Renal cortical epithelial cell (primary cell): ENCODE data around the gene SLC2A10. TPM values are rescaled to one million over a fixed set of nuclear protein-coding genes. Genes with fewer than 3 reads are reported as not detected.
A peak's percentile ranks its signal among the peaks of the same experiment; 100 is the strongest.

Source experiments
- DNase-seq: peaks from one replicate; pipeline ENCODE4 v3.0.0-alpha.2; 2011; ENCODE audit warnings: low read depth
- total RNA-seq: library from RNA; depleted of rRNA; stranded (reverse); fragments of >200 nt; gene quantifications from 2 replicates; pipeline ENCODE4 v1.2.3, GENCODE V29; 2014

SLC2A10 gene
- total RNA-seq, 1 donor from 2014 or later = 13.9 TPM

DNA sequence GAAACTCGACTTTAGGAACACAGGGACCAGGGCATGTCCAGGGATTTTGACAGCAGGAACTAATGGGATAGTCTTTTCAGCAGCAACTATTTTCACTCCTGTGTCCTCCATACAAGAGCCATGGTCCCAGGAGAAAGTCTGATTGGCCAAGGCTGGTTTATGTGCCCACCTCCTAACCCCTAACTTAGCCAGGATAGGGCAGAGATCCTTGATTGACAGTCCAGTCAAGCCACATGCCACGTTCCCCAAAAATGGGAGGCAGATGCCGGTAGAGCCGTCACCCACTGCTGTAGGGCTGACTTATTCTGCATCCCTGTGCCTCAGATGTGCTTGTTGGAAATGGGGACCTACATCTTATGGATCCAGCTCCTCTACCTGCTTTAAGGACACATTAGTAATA lies 22.3 kb downstream of the SLC2A10 start:
- DNase-seq = no peak

- DNase-seq = no peak
Measured at GRCh38 chr20:46735436-46735835, 26.0 kb downstream of the SLC2A10 start.

- DNase-seq = peak; percentile 41
Measured at GRCh38 chr20:46739431-46740213, 30.2 kb downstream of the SLC2A10 start.

GRCh38 chr20:46740214-46740609 lies 30.8 kb downstream of the SLC2A10 start:
- DNase-seq = no peak

DNA sequence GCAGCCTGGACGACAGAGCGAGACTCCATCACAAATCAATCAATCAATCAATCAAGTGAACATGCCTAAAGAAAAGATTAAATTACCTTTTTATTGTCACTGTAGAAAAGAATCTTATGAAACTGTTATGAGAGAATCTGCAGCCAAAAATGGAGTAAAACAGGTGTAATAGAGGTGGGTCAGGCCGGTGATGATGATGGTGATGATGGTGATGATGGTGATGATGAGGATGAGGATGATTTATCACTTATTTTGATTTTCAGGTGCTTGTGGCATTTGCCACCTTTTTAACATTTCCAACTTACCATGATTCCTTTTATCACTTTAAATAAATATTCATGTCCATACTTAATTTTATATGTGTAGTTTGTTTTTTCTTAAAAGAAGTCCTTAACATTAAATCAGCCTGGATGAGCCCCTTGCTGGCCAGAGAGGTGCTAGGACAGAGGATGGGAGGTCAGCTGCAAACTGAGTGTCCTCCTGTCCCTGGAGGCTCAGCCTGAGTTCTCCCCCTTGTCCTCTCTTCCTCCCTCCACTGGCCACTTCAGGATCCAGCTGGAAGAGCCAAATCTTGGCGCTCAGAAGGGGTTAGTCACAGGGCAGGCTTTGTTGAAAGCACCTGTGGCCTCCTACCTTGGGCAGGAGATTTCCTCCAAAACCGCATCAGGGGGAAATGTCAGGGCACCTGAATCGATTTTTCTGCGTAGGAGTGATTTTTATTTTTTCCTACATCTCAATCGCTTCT lies 32.6 kb downstream of the SLC2A10 start:
- DNase-seq = no peak

DNA sequence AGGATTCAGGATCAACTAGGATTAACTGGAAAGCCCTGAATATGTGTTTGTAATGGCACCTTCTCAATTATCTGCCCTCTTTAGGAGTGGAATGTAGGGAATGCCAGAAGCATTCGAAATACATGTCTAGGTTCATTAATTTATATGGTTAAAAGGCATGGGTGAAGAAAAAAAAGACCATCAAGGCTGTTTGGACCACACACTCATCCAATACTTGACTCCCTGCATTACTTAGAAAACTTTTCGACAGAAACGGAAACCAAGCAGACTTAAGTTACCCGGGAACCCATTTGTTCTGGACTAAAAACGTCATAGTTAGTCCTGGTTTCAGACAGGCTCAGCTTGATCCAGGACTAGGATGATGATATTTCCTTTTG lies 33.2 kb downstream of the SLC2A10 start:
- peak; percentile 24 for DNase-seq

DNA sequence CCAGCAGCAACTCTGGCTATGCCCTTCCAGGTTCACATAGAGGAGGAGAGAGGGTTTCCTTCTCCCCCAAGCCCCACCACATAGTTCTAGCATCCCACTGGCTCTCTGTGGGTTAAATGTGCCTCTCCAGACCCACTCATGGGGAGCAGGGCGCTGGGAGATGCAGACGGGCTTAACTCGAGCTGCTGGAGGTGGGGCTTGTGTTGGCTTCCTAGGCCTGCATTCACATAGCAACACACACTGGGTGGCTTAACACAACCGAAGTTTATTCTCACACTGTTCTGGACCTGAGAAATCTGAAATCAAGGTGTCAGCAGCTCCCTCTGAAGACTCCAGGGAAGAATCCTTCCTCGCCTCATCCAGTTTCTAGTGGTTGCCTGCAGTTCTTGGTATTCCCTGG lies 33.6 kb downstream of the SLC2A10 start:
- DNase-seq = no peak

GRCh38 chr20:46746956-46747526 lies 37.6 kb downstream of the SLC2A10 start:
- peak; percentile 16 for DNase-seq

- DNase-seq = no peak
Measured at GRCh38 chr20:46749147-46749546, 39.7 kb downstream of the SLC2A10 start.

- DNase-seq = no peak
Measured at GRCh38 chr20:46751856-46752255, 42.4 kb downstream of the SLC2A10 start.

DNA sequence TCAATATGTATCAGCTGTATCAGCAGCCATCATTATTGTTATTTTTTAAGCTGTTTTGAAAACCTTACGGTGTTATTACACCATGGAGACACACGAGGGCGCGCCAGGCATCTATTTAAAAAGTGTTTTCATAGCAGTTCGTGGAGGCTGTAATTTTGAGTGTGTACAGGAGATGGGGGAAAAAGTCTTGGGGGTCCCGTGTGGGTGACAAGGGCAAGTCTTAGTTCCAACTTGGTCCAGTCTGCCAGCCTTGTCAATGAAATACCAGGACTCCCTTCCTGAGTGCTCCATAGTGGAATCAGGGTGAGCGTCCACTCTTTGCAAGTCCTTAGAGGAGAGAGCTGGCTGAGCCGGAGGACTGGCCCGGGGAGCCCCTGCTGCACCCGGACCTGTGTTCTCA lies 43.3 kb downstream of the SLC2A10 start:
- DNase-seq = peak; percentile 41

- no peak for DNase-seq
Measured at GRCh38 chr20:46755483-46756413, 46.3 kb downstream of the SLC2A10 start.

DNA sequence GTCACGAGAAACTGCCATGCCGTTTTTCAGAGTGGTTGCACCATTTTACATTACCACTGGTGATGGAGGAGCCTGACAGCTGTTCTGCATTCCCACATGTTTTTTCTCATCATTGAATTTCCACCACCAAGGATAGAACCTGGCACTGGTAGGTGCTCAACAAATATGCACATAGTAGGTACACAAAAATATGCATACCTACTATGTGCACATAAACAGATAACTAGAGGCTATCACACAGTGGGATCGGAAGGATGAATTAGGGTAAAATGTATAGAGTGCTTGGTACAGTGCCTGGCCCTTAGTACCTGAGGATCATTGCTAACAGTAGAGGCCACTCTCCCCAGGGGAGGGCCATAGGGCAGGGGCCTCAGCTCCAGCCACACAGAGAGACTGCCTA lies 47.0 kb downstream of the SLC2A10 start:
- no peak for DNase-seq

DNA sequence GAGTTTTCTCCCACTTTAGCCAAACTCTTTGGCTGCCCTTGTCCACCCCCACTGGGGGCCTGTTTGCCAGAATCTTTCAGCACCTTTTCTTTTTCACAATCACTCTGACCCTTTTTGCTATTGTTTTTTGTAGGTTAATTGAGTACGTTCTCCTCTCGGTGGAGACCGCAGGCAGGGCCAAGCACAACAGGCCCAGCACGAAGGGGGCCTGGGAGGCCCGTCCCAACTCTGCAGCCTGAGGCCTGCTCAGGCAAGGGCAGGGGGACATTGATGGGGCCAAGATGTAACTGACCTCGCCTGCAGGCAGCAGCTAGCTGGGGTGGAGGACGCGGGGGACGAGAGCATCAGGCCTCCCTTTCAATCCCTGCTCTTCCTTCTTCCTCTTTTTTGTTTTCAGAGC lies 47.7 kb downstream of the SLC2A10 start:
- DNase-seq = no peak

DNA sequence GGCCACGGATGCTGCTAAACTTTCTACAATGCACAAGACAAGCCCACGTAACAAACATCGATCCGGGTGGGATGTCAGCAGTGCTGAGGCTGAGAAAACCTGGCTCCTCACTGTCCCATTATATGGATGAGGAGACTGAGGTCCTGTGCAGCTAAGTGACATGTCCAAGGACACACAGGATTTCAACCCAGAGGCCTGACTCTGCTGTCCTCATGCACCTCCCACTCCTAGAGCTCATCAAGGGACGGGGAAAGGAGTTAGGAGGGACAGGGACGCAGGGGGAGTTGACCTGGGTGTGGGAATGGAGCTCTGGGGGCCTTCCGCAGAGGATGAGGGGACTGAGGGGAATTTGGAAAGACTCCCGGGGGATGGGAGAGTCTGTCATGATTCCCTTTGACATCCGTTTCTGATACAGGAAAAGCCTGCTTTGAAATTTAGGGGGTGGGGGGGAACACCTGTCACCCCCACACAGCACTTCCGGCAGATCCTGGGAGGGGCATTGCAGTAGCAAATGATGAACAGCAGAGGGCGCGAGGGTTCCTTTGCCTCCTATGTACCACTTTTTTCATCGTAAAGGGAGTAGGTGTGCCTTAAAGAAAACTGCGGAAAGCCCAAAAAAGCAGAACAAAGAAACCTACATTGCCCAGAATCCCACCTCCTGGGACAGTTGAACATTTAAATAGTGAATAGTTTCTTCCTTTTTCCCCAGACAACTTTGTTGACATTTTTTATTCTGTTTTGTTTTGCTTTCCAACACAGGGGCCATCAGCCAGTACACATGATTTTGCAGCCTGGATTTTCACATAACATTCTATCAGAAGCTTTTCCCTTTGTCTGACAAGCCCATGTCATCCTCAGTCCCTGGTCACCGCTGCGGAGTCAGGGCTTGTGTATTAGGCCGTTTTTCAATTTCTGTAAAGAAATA lies 48.6 kb downstream of the SLC2A10 start:
- DNase-seq = peak; percentile 37

DNA sequence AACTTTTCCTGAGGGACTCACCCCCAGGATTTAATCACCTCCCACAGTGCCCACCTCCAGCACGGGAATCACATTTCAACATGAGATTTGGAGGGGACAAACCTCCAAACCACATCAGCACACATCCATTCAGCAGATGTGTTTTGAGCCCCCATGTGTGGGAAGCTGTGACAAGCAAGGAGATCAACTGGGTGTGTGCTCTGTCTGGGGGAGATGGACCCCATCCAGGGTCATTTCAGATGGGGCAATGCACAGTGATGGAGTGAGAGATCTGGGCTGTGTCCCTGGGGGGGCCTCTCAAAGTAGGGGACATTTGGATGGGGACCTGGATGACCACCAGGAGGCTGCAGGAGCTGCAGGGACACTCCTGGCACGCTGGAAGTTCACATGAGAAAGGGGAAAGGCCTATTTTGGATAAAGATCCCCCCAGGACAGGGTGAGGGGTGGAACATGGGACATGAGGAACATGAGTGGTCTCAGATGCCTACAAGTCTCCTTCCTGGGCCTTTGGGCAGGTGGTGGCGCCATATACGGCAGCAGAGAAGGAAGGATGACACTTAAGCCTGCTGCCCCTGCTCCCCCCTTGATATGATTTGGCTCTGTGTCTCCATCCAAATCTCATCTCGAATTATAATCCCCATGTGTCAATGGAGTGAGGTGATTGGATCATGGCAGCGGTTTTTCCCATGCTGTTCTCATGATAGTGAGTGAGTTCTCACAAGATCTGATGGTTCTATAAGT lies 49.6 kb downstream of the SLC2A10 start:
- no peak for DNase-seq

DNA sequence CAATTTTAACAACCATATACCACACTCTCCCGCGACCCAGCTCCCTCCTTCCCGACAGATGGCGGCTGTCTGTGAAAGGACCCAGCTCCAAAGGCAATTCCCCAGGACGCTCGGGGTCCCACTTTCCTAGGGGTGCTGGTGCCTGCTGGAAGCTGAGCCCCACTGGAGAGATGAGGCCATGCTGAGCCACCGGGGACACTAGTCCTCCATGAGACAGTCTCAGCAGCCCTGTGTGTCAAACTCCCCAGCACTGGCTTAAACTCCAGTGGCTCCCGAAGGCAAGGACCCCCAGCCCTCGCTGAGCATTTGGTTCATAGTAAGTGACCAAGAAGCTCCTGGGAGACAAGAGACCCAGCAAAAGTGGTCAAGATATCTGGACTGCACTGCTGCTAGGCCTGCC lies 52.1 kb downstream of the SLC2A10 start:
- DNase-seq = no peak

DNA sequence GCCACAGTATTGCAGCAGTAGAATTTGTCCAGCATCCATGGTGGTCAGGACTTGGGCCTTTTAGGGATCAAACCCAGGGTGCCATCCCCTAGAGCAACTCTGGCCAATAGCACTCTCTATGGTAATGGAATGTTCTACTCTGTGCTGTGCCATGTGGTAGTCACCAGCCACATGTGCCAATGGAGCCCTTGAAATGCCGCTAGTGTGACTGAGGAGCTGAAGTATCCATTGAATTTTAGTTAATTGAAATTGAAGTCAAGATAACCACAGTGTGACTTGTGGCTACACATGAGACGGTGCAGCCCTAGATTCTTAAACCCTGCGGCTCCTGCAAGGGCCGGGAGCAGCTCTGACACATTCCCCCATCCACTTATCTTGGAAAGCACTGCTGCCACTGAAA lies 54.6 kb downstream of the SLC2A10 start:
- DNase-seq = no peak

DNA sequence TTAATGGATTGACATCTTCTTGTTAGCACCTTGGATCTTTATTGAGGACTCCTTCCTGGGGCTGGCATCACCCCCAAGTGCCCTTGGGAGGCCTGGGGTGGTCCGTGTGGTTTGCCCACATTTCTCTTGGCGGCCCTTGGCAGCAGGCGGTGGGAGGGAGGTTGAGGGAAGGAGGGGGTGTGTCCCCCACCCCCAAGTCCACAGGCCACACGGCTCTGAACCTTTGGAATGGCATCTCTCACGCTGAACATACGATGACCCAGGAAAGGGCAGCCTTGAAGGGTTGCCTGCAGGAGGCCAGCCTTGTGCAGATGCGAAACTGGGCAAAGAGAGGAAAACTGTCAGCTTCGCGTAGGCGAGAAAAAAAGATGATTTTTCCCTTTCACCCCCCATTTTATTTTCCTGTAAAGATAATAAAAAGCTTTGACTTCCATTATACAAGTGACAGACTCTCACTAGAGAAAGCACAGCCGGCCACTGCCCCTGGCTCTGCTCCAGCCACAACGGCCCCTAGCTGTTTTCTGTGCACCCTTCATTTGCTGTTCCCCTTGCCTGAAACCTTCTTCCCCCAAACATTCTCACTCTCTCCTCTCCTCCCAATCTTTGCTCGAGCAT lies 56.2 kb downstream of the SLC2A10 start:
- DNase-seq = no peak
